GM21576 (cell line): ENCODE measurements around the gene CBR4.

Experiments
- ATAC-seq: cut with Tn5 transposase; IDR thresholded peaks from one replicate; pipeline ENCODE4 v1.9.1; 2021; ENCODE audit warnings: mild to moderate bottlenecking, moderate library complexity; ENCODE audit not compliant: unreplicated experiment

CBR4 gene

DNA sequence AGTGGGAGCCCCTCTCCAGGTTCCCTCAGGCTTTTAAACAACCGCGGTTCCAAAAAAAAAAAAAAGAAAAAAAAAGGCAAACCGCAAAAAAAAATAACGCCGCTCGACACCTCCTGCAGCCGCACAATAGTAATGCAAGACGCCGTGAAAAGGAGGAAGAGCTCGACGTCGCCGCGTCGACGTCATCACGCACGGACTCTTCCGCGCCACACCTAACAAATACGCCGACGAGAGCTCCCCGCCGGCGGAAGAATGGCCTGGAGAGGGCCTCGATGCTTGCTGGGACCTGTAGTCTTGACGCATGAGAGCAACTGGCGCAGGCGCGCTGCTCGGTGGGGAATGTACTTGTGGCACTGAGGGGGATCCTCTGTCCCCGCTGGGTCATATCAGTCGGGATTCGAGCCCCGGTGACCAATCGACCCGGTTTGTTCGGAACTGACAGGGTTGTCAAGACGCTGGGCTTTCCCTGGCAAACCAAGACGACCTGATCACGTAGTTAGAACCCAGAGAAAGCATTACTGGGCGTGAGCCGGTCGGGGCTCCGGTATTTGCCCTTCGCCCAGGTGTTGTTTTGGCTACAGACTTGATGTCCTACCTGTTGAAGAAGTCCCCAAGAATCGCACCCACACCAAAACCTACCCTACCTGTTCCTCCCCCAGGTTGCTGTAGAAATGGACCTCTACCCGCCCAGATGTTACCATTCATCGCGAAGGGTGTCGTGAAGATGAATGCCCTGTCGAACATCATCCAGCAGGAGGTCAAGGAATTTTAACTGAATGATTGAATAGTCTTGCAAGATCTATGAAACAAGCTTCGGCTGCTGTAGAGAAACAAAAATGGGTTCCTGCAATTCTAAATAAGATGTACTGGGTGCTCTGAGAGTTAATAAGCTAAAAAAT, at the start of gene CBR4:
CBR4 (minus strand) TSS at position 131 of the 899 bp plus-strand sequence. CDS start 166 bp downstream, outside the sequence.
- ATAC-seq, result peak; percentile 97

- ATAC-seq, result no peak
These were observed 49.5 kb upstream of the CBR4 start for GRCh38 chr4:169059306-169060211.

DNA sequence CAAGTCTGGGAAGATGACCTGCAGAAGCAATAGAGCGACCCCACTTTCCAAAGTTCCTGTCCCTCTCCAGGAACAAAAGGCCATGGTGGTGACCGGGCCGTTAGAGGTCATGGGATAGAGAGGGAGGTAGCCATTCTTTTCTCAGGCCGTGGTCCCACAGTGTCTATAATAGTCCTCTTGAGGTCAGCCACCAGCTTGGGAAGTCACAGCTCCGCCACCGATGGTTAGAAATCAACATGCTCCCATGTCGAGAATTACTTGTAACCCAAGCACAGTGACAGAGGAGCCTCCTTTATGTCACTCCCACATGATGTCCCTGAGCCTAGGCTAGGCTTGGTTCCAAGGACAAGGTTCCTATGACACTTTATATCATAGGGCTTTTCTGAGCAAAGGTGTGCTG, 48.3 kb upstream of the CBR4 start:
- ATAC-seq, result no peak

- ATAC-seq, result peak; percentile 67
These were observed 44.8 kb upstream of the CBR4 start for GRCh38 chr4:169054879-169055278.

GRCh38 chr4:169052594-169052945, 42.5 kb upstream of the CBR4 start:
- no peak for ATAC-seq

DNA sequence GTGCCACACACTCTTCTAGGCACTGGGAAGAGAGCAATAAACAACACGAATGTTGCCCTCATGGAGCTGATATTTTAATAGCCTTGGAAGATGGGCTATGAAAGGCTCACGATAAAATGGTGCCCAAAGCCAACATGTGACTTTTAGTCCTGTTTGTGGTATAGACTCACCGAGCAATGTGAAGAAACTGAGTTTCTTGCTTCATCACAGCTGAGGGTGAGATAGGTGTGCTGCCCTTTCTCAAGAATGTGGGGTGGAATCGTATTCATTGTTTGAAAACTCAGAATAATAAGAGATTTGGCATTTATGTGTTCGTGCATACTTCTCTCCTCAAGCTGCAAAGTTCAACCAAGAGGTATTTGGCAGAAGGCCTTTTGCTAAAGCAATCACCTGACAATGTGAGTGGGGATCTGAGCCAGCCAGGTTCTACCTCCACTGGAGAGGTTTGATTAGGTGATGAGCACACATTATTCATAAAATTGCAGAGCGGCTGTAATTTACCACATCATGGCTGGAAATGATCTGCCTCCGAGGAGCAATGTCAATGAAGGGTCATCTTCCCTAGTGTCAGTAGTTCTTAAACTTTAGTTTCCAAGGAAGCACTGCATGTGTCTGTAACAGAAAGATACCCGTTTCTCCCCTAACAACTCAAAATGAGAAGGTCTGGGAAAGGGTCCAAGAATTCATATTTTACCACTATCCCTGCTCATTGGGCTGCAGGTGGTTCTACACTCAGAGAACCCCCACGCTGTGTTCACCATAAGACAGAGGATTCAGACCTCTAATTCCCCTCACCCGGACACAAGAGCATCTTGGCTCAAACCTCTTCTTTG, 41.9 kb upstream of the CBR4 start:
- no peak for ATAC-seq

DNA sequence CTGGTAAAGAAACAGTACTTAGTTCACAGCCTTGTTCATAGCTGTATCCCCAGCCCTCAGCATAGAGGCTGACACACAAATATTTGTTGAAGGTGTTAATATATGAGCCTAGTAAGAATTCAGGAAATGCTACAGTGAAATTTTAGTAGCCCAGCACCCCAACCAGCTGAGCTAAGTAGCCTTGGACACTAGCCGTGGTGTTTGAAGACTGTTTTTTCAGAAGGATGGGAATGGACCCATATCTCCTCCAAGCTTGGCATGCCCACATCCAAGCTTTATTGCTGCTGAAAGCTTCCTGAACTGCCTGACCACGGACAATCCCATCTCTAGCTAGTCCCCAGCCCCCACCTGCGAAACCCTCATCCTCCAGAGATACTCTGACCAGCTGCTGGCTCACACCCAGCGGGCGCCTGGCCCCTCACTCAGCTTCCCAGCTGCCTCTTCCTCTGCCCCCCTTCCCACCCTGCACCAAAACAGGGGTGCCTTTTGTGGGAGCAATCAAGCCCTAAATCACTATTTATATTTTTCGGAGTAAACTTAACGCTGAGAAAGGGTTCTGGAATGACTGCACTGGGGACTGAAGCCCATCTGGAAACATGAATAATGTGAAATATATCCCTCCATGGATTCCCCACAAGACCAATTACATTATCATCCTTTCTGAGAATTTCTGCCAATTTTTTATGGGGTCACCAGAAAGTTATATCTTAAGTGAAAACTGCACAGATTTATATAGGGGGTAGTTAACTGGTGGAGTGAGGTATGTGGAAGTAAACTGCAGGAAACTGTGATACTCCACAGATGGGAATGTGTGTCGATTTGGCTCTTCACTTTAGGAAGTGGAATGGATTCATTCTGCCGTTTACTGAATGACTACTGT, 41.1 kb upstream of the CBR4 start:
- no peak for ATAC-seq

- ATAC-seq, result no peak
These were observed 40.2 kb upstream of the CBR4 start for GRCh38 chr4:169050284-169050683.

GRCh38 chr4:169048868-169049414, 38.9 kb upstream of the CBR4 start:
- no peak for ATAC-seq

- no peak for ATAC-seq
These were observed 37.9 kb upstream of the CBR4 start for GRCh38 chr4:169047956-169048355.

DNA sequence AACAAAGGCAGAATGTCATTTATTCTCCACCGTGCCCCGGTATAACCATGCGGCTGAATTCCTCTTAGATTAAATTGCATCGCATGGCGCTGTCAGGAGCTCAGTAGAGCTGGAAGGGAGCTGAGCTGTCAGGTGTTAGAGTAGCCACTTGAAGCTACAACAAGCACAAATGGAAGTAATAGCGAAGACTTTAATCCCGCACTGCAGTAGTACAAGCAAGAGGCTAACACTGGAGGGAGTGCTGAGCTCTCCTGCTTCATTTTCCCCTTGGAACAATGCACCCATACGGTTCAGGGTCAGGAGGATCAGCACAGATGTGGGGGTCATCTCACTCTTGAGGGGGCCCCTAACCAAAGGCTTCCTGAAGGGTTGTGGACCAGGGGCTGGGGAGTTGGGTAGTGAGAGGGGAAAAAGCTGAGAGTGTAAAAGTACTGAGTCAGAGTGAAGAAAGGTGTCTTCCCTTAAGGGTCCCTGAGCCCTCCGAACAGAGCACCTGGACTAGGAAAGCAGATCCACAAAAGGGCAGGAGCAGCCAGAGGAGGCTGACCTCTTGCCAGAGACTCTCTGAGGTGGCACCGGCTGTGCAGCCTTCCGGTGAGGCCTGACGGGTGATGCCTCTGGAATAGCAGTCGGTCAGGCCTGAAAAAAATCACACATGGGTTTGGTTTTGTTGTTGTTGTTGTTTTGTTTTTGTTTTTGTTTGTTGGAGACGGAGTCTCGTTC, 36.0 kb upstream of the CBR4 start:
- ATAC-seq, result no peak

- no peak for ATAC-seq
These were observed 34.8 kb upstream of the CBR4 start for GRCh38 chr4:169044714-169045447.

DNA sequence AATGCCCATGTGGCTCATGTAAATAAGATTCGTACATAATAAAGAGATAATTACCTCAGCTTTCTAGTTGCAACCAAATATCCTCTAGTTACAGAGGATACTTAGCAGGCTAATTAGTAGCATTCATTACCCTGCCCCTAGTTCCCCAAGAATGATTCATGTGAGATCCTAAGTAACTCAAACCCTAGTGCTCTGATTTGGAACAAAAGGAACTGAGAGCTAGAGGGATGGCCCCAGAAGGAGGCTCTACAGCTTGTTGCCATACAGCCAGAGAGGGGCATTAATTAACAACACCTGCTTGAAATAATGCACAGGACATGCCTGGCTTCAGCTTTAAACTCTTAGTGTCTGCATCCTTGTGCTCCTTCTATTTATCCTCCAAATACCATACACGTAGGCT, 32.6 kb upstream of the CBR4 start:
- ATAC-seq, result no peak

- ATAC-seq, result no peak
These were observed 30.7 kb upstream of the CBR4 start for GRCh38 chr4:169040559-169041261.

- no peak for ATAC-seq
These were observed 29.3 kb upstream of the CBR4 start for GRCh38 chr4:169039251-169039954.

DNA sequence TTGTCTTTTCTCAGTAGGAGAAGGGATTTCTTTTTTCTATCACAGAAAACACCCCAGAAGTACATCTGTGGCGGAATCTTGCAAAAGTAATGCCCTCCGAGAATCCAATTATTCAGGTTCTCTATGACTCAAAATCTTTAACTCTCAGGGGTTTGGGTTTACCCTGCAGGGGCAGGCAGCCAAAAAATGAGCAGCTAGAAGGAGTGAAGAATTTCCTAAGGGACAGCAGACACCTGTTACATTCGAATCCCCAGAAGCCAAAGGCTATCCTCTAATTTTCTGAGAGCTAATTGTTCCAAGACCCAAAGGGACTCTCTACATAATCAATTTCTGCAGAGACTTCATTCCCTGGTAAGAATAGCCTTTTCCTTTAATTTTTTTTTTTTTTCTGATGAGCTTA, 27.5 kb upstream of the CBR4 start:
- no peak for ATAC-seq
